NCI-H1930 (cell line): ENCODE measurements around the gene PRR23E.

Experiments used
- DNase-seq, 2 experiments: peaks; one replicate each; lab custom pipeline; 2025; lab: John Stamatoyannopoulos, UW

PRR23E gene

GRCh38 chr3:127192576-127193232, at the start of gene PRR23E:
TSS of gene PRR23E (plus strand) at chr3:127193131. CDS start at chr3:127196686, 3,555 bp downstream.
- DNase-seq, result no peak

GRCh38 chr3:127143172-127143571, 49.8 kb upstream of the PRR23E start:
- DNase-seq, result no peak

GRCh38 chr3:127144631-127145030, 48.3 kb upstream of the PRR23E start:
- no peak for DNase-seq

GRCh38 chr3:127145266-127145665, 47.7 kb upstream of the PRR23E start:
- DNase-seq, result no peak

DNA sequence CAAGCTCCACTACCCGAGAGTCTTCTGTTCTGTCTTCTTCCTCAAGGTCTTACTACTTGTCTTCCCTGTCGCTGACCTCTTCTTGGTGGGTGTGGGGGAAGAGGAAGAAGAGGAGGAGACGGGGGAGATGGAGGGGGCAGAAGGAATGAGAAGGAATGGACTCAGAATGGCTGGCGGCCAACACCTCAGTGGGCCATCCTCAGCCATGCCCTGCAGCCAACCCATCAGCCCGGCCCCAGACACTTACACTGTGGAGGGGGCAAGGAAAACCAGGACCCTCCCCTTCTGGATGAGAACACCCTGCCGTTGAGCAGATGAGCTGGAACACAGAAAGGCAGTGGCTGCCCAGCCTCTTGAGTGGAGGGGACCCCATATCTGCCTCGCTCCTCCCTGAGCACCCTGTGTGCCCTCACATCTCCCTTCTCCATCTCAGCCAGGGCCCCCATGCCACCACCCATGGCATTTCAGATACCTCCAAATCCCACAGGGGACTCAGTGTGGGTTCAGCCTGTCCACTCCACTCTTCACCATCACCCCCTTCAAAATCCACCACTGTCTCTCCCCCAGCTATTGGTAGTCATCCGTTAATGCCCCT, 45.5 kb upstream of the PRR23E start:
- DNase-seq, result no peak

DNA sequence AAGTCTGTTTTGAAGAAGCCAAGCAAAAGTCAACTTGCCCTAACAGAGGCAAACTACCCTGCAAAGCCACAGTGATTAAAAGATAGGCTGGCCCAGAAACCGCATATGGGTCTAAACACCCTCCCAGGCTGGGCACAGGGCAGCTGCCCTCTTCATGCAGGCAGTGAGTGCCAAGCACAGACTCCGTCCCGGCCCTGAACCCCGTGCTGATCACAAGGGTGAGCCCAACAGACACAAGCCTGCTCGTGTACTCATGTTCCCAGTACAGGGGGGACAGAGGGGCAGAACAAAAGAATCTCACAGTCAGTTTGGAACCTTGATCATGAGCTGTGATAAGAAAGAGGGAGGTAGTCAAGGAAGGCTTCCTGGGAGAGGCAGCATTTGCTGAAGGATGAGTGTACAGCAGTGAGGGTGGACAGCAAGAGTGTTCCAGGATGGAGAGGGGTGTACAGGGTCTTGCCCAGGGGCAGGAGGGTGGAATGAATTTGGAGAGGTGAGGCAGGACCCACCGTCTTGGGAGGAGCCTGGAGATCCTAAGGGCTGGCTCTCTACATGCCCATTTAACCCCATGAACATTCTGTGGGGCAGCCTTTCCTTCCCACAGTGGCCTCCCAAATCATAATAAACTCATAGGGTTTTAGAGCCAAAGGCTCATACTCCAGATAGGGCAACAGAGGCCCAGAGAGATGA, 43.2 kb upstream of the PRR23E start:
- DNase-seq, result no peak

- no peak for DNase-seq
These were observed 42.2 kb upstream of the PRR23E start for GRCh38 chr3:127150513-127151250.

- DNase-seq, result no peak
These were observed 41.7 kb upstream of the PRR23E start for GRCh38 chr3:127151251-127151564.

DNA sequence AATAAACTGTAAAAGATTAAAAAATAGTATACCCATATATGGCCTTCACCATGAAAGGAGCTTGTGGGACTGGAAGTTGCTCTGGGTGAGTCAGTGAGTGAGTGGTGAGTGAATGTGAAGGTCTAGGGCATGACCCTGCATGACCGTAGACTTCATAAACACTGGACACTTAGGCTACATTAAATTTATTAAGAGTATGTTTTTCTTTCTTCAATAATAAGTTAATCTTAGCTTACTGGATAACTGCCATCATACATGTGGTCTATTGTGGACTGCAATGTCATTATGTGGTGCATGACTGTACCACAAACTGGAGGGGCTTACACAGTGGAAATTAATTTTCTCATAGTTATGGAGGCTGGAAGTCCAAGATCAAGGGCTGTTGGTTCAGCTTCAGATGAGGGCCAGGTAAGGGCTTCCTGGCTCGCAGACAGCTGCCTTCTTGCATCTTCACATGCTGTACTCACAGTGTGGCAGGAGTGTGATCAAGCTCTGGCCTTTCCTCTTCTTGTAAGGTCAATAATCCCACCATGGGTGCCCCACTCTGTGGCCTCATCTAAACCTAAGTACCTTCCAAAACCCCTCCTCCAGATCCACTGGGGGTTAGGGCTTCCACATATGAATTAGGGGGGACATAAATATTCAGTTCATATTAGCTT, 40.8 kb upstream of the PRR23E start:
- DNase-seq, result no peak

- no peak for DNase-seq
These were observed 40.0 kb upstream of the PRR23E start for GRCh38 chr3:127152684-127153505.

DNA sequence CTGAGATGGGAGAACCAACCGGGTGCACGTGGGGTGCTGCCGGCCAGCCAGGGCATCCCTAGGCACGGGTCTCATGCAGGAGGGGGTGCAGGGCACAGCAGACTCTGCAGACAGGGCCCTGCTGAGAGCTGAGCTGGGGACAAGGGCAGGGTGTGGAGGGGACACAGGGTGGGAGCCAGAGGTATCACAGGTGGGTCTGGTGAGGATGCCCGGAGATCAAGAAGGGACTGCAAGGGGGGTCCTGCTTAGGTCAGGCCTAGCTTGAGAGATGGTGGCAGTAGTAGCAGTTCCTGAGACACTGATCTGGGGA, 39.5 kb upstream of the PRR23E start:
- DNase-seq, result no peak

DNA sequence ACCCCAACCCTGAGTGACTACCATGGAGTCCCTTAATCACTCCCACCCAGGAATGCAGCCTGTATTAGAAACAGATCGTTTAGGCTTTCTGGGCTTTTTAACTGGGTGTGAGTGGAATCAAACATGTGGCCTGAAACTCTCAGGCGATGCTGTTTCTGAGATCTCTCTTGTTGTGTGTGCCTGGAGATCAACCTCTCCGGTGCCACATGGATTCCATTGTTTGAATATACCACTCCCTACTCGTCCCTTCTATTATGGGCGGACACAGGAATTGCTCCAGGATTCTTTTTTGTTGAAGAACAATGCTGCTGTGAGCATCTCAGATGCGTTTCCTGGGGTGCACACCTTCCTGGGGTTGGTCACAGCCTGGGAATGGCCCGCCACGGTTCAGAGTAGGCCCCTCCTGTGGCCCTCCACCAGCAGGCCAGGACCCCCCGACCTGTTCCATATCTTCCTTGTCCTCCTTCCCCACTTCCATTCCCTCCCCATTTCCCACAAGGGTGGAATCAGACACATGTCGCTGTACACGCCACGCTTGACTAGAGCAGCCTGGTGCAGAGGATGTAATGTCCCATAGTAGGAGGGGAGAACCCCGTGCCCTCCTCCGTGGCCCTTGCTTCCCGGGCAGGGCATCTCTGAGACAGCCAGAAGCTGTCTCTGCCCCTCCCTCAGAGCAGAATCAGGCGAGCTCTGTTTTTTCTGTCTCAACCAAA, 36.4 kb upstream of the PRR23E start:
- DNase-seq, result no peak

DNA sequence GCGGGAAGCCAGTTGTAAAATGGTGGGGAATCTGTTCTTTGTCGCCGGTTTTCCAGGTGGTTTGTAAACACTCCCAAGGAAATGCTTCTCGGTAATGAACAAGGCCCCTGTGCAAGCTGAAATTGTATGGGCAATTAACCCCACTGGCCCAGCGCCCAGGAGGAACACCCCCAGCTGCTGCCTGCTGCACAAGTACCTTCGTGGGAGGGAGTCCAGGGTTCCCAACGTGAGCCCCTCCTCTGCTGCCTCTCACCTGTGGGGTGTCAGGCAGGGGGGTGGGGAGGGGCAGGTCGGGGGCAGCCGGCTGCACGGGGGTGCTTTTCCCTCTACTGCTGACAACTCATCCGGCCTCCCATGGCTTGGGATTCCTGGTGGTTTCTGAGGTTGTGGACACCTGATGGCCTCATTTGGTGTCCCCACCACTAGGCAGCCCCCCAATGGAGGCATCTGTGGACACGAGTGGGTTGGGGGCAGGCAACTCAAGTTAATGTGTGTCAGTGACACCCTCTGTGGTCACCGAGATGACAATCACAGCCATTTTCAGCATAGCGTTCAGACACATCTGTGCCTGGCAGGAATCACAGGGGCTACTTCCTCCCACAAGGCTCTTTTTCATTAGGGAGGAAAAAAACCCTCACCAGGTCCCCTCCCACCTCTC, 35.6 kb upstream of the PRR23E start:
- no peak for DNase-seq

DNA sequence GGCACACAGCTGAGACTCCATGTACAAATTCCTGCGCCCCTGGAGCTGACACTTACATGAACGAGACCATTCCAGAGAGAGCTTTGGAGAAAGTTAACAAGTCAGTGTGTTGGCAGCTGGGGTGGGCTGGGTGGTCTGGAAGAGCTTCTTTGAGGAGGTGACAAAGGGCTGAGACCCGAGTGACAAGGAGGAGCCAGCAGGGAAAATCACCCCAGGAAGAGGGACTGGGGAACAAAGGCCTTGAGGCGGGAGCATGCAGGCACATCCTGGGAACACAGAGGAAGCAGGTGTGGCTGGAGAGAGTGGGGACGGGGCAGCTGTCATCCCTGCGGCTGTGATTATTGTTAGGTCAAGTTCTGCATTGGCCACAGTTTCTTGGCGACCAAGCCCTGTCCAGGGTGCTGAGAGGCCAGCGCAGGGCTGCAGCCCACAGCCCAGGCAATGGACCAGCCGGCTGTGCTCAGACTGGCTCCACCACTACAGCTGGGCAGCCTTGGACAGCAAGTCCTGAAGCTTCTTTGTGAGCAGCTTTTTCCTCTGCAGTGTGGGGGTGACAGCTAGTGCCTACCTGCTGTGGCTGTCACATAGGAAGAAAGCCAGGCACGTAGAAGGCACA, 34.2 kb upstream of the PRR23E start:
- no peak for DNase-seq

GRCh38 chr3:127159543-127159942, 33.4 kb upstream of the PRR23E start:
- no peak for DNase-seq

DNA sequence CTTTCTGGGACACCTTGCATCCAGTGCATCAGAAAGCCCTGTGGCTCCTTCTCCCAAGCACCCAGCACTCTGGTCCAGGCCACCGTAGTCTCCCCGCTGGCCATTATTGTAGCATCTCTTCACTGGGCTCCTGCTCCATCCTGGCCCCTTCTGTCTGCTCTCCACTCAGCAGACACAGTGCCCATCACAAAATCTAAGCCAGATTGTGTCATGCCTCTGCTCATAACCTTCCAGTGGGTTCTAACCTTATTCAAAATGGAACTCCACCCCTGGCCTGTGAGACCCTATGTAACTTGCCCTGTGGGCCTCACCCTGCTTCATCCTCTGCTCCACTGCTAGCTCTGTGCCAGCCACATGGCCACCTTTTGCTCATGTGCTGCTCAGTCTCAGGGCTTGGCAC, 31.7 kb upstream of the PRR23E start:
- DNase-seq, result no peak

- DNase-seq, result no peak
These were observed 30.9 kb upstream of the PRR23E start for GRCh38 chr3:127161973-127162579.

GRCh38 chr3:127162947-127163645, 29.8 kb upstream of the PRR23E start:
- DNase-seq, result no peak

- no peak for DNase-seq
These were observed 28.3 kb upstream of the PRR23E start for GRCh38 chr3:127164615-127165014.
